Subcutaneous adipose tissue (tissue), 4 donors: ENCODE measurements around the gene THSD7A. TPM values are rescaled to one million over a fixed set of nuclear protein-coding genes. Genes with fewer than 3 reads are reported as not detected.

Experiments
- total RNA-seq, 4 donors: library from RNA; depleted of rRNA; stranded (reverse); fragments of >200 nt; gene quantifications; one replicate each; pipeline ENCODE4 v1.1.0, GENCODE V29; 2016
- TF ChIP-seq, protein P1 (sequence below): fragments of 450-650 bp; IDR thresholded peaks from one replicate; pipeline ENCODE4 v1.5.1; 2016; ENCODE audit warnings: low read depth, mild to moderate bottlenecking, control low read depth, antibody characterized with exemption, moderate library complexity

Gene THSD7A
- total RNA-seq, 4 donors from 2014 or later, result 2.0 to 11.1 (median 7.4) TPM

DNA sequence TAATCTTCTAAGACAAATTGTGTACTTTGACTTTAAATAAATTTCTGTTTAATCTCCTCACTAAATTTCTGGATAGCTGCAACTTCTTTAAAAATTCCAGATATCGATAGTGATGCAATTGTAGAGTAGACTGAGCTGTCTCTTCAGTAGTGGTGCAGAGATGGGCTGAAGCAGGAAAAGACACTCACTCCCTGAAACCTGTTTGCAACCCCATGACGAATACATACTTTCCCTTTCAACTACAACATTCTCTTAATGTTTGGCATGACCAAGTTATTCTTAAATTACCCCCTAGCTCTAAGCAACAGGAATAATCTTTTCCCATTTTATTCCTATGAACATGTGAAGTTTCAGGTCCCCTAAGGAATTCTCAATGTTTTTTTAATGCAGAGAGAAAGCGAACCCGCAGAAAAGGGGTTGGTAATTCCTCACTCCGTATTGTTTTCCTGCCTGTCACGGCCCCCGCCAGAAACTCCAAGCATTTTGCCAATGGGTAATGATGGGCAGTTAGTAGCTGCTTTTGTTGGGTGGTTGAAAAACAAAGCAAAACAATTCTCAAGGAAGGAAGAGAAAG lies 1.3 kb downstream of the THSD7A start:
- TF ChIP-seq, protein P1, sequence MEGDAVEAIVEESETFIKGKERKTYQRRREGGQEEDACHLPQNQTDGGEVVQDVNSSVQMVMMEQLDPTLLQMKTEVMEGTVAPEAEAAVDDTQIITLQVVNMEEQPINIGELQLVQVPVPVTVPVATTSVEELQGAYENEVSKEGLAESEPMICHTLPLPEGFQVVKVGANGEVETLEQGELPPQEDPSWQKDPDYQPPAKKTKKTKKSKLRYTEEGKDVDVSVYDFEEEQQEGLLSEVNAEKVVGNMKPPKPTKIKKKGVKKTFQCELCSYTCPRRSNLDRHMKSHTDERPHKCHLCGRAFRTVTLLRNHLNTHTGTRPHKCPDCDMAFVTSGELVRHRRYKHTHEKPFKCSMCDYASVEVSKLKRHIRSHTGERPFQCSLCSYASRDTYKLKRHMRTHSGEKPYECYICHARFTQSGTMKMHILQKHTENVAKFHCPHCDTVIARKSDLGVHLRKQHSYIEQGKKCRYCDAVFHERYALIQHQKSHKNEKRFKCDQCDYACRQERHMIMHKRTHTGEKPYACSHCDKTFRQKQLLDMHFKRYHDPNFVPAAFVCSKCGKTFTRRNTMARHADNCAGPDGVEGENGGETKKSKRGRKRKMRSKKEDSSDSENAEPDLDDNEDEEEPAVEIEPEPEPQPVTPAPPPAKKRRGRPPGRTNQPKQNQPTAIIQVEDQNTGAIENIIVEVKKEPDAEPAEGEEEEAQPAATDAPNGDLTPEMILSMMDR, result no peak

DNA sequence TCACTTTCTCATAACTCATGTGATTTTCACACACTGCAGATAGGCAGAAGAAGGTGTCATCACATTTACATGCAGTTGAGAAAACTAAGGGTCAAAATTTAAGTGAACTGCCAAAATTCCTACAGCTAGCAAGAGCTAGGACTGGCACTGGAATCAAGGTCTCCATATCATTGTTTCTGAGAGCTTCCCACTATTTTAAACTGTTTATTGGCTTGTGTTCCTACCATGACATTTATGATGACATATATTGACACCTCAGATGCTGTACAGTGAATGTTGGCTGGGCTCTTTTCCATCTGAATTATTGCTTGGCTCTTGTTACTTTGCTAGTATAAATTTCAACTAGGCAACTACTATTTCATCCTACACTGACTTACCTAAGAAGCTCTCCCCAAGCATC lies 2.0 kb downstream of the THSD7A start:
- TF ChIP-seq, protein P1, result no peak

DNA sequence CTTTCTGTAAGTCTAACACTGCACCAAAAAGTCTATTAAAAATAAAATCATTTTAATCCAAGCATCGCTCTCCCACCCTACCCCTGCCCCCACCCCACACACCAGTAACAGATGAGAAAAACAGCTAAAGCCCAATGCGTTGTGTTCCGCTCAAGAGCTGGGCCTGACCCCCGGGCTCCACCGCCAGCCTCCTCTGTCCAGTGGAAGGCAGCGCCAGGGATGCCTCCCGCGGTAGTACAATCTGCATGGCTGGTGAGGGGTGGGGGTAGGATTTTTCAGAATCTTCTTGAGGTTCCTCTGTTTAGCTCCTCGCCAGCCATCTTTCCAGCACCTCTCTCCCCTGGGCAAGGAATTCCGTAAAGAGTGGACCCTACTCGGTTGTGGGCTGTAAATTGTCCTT lies 12.1 kb downstream of the THSD7A start:
- TF ChIP-seq, protein P1, result no peak

DNA sequence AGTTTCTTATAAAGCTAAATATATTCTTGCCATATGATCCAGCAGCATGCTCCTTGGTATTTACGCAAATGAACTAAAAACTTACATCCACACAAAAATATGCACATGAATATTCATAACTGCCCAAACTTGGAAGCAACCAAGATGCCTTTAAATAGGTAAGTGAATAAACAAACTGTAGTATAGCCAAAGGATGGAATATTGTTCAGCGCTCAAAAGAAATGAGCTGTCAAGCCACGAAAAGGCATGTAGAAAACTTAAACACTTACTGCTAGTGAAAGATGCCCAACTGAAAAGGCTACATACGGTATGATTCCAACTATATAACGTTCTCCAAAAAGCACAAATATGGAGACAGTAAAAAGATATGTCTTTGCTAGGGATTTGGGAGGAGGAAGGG lies 12.7 kb downstream of the THSD7A start:
- TF ChIP-seq, protein P1, result no peak

DNA sequence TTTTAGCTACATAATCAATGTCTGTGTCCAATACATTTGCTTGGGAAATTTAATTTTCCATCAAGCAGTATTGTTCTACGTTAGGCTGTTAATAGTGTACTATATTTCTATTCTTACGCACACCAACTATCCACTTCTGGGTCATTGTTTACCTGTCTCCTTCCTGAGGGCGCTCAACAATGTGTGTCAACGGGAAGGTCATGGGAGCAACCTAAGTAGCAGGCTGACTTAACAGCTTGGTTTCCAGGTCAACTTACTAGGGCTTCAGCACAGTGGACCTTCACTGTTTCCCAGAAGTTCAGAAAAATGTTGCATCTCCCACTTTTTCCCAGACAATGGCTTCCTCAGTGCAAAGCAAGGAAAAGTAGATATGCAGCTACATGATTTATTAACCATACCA lies 13.7 kb downstream of the THSD7A start:
- TF ChIP-seq, protein P1, result no peak

DNA sequence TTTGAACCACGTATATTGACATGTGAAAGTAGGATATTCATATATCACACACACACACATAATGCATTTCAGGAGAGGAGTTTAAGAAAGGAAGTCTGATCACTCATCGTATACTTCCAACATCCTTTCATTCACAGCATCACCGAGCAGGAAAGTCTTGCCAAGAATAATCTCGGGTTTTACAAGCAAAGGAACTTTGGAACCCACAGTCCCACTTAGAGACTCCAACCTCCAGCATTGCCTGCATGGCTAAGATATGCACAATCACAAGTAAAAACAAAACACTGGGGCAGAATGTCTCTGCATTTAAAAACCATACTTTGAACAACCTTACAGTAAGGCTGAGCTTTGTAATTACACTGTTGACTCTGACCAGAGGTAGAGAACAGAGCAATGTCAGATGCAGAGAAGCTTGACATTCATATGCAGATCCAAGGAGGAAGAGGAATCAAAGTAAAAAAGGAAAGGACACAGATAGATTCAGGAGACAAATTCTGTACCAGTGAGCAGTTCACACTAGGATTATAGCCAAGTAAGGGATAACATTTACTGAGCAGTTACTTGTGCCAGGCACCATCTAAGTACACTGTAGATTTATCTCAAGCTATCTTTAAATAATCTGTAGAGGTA lies 14.8 kb downstream of the THSD7A start:
- TF ChIP-seq, protein P1, result no peak

DNA sequence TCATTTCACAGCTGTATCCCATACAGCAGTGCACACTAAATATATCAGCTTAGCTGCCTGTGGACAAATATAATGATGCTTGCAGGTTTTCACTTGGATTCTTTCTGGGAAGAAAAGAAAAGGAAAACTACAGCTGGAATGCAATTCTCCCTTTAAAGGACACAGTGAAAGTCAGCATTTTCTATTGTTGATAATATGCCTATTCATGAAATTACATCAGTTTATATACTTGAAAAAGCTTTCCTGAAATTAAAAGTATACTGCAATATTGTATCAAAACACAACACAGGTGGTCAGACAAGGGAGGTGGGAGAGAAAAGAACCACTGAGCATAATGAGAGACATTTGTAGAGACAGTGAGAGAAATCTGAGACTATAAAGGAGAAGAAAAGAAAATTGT lies 20.3 kb downstream of the THSD7A start:
- TF ChIP-seq, protein P1, result no peak
